ENCODE data around the gene GPR42.
"Not testable (repeated sequence)": the region's sequence is repeated elsewhere in the genome, so short reads cannot be mapped to it uniquely, and the experiment has no call there.

GPR42 gene

DNA sequence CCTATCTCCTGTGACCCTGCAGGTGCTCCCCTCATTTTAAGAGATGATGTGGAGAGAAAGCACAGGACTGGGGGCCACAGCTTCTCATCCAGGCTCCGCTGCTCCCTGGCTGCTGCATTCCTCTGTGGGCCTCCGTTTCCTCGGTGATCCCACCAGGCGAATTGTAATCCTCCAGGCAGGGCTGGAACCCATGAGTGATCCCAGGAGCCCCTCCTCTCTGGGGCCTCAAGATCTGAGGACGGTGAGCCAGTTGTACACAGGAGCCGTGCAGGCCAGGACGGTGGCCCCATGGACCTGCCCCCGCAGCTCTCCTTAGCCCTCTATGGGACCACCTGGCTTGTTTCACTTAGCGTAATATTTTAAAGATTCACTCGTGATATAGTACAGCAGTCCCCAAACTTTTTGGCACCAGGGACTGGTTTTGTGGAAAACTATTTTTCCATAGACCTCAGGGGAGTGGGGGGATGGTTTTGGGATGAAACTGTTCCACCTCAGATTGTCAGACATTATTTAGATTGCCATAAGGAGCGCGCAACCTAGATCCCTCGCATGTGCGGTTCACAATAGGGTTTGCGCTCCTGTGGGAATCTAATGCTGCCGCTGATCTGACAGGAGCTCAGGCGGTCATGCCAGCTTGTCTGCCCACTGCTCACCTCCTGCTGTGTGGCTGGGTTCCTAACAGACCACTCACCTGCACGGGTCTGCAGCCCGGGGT lies 7.0 kb upstream of the GPR42 start:
- no peak for DNase-seq

DNA sequence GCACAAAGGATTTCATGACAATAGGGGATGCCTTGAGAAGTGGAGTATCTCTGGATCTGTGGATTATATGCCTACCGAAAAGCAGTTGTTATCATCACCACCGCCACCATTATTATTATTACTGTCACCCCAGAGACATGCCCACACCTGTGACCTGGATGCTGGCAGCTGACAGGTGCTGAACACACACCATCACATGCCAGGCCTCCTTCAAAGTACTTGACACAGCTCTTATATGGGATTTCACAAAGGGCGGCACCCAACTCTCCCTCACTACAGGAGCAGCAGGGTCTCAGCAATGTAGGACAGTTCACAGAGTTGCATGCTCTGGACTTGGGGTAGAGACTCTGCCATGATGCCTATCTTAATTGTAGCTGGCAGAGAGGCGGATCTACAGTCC lies 5.6 kb upstream of the GPR42 start:
- no peak for DNase-seq

DNA sequence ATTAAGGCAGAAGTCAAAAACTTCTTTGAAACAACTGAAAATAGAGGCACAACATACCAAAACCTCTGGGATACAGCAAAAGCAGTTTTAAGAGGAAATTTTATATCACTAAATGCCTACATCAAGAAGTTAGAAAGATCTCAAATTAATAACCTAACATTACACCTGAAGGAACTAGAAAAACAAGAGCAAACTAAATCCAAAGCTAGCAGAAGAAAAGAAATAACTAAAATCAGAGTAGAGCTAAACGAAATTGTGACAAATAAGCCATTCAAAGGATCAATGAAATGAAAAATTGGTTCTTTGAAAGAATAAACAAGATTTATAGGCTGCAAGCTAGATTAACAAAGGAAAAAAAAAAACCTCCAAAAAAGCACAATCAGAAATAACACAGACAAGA lies 2.5 kb upstream of the GPR42 start:
- DNase-seq: no peak

DNA sequence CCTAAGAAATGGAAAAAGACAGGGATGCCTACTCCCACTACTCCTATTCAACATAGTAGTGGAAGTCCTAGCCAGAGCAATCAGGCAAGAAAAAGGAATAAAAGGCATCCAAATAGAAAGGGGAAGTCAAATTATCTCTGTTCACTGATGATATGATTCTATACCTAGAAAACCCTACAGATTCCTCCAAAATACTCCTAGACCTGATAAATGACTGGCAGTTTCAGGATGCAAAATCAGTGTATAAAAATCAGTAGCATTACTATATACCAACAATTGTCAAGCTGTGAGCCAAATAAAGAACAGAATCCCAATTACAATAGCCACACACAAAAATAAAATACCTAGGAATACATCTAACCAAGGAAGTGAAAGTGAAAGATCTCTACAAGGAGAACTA lies 1.3 kb upstream of the GPR42 start:
- DNase-seq: no peak

DNA sequence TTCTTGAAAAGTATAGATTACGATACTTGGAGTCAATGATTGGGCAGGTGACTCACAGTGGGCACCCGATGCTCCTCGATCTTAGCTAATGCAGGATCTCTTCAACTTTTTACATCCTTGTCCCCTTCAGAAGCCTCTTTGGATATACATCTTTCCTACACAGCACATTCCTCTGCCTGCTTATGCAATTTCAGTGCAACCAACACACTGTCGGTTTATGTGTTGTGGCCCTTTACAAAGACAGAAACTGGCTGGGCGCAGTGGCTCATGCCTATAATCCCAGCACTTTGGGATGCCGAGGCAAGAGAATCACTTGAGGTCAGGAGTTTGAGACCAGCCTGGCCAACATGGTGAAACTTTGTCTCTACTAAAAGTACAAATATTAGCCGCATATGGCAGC lies 2.6 kb downstream of the GPR42 start:
- DNase-seq: no peak

DNA sequence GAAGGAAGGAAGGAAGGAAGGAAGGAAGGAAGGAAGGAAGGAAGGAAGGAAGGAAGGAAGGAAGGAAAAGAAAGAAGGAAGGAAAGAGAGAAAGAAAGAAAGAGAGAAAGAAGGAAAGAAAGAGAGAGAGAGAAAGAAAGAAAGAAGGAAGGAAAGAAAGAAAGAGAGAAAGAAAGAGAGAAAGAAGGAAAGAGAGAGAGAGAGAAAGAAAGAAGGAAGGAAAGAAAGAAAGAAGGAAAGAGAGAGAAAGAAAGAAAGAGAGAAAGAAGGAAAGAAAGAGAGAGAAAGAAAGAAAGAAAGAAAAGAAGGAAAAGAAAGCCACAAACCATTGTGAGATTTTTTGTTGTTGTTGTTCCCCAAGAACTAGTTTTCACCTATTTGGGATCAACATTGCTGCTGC lies 3.2 kb downstream of the GPR42 start:
- DNase-seq: not testable (repeated sequence)

DNA sequence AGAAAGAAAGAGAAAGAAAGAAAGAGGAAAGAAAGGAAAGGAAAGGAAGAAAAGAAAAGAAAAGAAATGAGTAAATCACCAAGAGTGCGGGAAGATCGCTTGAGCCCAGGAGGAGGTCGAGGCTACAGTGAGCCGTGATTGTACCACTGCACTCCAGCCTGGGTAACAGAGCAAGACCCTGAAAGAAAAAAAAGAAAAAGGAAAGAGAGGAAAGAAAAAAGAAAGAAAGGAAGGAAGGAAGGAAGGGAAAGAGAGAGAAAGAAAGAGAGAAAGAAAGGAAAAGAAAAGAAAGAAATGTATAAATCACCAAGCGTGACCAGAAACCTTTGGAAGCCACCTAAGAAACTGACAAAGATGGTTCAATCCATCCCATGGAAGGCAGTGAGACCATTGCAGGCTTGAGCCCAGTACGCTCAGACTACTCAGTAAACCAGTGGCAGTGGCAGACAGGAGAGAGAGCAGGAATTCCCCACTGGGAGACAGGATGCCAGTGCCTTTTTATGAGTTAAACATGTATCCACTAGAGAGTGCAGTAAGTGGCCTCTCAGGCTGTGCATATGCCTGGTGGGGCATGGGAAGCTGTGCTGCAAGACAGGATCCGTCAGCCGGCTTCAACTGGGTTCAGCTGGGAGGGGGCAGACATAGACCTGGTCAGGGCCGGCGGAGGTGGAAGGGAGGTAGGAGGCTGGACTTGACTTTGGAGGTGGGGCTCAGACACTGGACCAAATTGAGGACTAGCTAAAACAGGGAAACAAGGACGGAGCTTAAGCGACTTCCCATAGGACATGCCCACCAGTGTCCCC lies 4.8 kb downstream of the GPR42 start:
- no peak for DNase-seq

DNA sequence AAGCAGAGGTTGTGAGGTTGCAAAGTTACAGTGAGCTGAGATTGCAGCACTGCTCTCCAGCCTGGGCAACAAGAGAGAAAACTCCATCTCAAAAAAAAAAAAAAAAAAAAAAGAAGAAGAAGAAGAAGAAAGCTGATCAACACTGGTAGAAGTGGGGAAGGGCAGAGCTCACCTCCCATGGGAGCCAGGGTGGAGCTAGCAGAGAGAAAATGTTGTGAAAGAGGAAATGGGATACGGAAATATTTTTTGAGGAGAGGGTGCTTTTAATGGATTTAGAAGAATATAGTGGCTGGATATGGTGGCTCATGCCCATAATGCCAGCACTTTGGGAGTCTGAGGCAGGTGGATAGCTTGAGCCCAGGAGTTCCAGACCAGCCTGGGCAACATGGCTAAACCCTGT lies 6.8 kb downstream of the GPR42 start:
- DNase-seq: no peak

DNA sequence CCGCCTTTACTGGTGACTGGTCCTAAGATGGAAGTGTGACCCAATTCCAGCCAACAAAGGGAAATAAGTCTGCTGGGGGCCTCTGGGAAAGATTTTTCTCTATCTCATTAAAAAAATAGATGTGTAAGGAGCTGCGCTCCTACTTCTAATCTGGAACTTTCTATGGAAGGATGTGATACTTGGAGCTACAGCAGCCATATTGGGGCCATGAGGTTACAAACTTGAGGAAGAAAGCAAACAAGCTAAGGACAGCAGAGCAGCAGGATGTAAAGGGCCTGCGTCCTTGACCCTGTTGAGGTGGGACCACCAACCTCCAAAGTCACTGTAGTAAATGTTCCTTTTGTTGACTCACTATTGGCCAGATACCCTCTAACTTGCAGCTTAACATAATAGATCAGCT lies 7.5 kb downstream of the GPR42 start:
- DNase-seq: no peak

DNA sequence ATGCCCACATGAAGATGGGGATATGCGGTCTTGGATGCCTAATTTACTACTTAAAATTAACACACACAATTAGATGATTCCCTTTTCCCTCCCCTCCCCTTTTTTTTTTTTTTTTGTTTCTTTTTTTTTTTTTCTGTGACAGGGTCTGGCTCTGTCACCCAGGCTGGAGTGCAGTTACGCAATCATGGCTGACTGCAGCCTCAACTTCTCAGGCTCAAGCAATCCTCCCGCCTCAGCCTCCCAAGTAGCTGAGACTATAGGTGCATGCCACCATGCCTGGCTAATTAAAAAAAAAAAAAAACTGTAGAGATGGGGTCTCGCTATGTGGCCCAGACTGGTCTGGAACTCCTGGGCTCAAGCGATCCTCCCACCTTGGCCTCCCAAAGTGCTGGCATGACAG lies 8.7 kb downstream of the GPR42 start:
- DNase-seq: not testable (repeated sequence)

DNA sequence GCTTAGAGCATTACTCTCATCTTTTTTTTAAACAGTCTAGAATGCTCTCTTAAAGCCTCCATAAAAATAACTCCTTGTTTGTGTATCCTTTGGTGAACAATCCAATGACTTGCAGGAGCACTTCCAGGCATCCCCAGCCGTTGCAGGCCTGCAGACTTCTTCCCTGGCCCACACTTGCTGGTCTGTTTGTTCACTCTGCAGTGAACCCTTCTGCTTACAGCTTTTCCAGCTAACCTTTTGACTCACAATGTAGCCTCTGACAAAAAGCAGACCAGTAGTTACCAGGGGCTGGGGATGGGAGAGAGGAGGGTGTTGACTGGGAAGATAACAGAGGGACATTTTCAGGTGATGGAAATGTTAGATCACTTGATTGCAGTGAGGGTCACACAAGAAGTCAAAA lies 9.1 kb downstream of the GPR42 start:
- DNase-seq: no peak

DNA sequence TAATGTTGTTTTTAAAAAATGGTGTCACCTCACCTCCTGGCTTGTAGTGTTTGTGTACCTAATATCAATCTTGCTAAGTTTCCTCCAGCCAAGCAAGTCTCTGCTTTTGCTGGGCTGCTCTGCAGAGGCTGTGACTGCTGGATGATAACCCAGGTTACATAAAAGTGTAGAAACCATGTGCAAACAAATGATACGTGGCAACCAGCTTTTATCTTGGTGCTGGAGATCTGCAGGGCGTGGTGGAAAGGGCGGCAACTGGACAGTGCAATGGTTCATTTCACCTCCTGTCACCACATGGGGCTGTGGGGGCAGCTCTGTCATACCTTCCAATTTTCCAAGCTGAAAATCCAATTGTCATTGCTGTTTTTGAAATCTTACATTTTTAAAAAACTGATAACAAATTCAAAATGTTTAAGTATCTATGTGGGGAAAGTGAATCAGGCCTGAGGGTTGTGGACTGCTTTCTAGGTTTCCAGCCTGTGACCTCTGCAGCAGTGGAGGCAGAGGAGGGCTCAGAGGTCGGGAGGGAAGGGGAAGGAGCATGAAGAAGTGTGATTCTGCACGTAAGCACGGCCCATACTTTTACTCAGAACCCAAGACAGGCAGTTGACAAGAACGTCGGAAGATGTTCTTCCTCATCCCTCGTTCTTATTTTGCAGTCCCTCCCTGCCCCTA lies 9.7 kb downstream of the GPR42 start:
- no peak for DNase-seq

DNA sequence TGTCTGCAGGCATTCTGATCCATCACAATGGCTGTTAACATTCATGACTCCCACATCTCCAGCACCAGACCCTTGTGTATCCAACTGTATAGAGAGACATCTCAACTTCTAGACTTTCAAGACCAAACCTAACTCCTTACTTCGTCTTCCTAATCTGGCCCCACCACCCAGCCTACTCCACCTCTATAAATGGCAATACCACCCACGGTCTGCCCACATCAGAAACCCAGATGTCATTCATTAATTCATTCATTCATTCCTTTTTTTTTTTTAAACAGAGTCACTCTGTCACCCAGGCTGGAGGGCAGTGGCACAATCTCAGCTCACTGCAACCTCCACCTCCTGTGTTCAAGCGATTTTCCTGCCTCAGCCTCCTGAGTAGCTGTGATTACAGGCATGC lies 10.4 kb downstream of the GPR42 start:
- DNase-seq: no peak

DNA sequence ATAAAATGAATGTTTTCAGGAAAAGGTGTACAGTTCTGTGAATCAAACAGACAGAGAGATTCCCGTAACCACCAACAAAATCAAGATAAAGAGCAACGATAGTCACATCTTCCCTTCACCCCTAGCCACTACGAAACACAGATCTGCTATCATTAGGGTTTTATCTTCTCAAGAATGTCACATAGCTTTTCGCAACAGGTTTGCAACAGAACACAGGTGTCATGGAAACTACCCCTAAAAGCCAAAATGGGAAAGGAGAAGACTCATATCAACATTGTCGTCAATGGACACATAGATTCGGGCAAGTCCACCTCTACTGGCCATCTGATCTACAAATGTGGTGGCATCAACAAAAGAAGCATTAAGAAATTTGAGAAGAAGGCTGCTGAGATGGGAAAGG lies 11.1 kb downstream of the GPR42 start:
- no peak for DNase-seq

DNA sequence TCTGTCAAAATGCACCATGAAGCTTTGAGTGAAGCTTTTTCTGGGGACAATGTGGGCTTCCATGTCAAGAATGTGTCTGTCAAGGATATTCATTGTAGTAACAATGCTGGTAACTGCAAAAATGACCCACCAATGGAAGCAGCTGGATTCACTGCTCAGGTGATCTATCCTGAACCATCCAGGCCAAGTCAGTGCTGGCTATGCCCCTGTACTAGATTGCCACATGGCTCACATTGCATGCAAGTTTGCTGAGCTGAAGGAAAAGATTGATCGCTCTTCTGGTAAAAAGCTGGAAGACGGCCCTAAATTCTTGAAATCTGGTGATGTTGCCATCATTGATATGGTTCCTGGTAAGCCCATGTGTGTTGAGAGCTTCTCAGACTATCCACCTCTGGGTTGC lies 12.7 kb downstream of the GPR42 start:
- no peak for DNase-seq

DNA sequence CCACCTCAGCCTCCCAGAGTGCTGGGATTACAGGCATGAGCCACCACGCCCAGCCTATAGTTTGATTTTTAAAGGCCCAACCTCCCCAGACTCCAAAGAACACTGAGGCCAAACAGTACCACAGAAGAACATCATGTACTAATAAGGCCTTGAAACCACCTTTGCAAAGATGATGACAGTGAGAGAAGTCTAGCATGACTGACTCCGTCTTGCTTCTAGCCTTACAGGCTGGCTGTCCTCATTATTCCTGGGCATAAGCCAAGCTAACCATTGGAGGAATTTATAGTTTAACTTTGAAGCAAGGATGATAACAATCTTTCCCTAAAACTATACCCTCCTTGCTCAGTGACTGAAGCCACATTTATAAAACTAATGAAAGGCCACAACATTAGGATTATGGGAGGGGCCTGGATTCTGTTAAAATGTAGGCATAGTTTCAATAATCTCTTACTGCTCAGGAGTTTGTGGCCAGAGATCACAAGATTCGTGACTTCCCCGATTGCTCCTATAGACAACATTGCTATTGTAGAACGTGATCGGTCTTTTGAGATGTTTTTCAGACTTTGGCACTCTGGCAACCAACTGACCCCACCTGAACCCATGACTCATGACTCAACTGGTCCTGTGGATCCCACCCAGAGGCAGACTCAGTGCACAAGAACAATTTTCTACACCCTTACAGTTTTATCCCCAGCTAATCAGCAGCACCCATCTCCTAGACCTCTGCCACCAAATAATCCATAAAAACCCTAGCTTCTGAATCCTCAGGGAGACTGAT lies 17.6 kb downstream of the GPR42 start:
- DNase-seq: no peak

DNA sequence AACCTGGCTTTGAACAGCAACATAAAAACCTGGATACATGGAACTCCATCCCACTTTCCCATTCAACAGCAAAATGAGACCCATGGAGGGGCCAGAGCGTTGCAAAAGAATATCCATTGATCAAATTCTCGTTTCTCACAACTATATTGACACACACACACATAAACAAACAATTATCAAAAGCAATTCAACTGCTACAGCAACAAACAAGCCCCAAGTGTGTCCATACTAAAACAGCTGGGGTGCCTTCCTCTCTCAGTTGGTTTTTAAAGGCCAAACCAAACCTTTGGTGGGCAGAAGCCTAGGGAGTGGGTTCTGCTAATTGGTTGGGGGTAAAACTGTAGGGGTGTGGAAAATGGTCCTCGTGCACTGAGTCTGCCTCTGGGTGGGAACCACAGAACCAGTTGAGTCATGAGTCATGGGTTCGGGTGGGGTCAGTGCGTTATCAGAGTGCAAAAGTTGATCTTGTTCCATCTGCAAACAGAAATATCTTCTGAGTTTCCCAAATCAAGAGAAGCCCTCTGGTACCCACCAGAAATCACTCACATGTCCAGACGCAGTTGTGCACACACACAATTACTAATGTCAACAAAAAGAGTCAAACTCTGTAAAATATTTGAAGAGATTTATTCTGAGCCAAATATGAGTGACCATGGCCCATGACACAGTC lies 18.5 kb downstream of the GPR42 start:
- DNase-seq: no peak

DNA sequence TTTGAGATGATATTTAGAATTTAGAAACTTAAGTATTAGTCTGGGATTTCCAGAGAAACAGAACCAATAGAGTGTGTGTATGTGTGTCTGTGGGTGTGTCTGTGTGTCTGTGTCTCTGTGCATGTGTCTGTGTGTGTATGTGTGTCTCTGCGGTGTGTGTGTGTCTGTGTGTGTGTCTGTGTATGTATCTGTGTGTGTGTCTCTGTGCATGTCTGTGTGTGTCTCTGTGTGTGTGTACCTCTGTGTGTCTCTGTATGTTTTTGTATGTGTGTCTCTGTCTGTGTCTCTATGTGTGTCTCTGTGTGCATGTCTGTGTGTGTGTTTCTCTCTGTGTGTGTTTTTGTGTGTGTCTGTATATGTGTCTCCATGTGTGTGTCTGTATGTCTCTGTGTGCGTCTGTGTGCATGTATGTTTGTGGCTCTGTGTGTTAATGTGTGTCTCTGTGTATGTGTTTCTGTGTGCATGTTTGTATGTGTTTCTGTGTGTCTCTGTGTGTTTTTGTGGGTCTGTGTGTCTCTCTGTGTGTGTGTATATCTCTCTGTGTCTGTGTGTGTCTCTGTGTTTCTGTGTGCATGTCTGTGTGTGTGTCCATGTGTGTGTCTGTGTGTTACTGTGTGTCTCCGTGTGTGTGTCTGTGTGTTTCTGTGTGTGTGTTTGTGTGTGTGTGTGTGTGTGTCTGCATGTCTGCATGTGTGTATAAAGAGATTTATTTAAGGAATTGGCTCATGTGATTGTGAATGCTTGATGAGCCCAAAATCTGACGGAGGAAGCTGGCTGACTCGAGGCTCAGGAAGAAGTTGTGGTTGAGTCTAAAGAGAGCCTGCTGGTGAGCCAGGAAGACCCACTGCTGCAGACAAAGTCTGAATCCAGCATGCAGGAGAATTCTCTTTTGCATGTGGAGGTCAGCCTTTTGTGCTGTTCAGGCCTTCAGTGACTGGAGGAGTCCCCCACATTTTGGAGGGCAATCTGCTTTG lies 22.2 kb downstream of the GPR42 start:
- DNase-seq: no peak

DNA sequence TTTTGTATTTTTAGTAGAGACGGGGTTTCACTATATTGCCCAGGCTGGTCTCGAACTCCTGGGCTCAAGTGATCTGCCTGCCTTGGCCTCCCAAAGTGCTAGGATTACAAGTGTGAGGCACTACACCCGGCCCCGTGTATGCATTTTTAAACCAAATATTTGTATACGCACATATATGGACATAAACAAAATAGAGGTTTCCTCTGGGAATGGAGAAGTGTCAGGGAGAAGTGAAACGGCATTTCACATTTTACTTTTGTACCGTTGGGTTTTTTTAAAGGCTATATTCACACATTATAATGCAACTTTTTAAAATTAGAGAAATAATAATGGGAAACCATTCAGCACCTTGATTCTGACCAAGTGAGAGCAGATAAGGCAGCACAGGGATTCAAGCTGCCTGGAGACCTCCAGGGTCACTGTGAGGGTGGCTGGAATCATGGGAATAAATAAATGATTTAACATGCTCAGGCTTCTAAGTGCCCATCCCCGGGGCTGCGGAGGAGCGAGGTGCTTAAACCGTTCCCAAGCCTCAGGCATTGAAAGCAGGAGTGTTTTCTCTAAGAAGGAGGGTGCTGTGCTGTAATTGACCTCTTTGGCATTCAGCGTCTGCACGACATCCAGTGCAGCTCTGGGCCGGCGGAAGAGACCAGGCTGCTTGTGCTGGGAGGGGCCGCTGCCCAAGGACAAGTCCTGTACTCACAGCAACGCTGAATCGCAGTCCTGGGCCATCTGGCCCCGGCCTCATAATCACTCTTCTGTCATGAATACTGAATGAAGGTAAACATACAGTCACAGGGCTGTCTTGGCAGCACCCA lies 24.7 kb downstream of the GPR42 start:
- no peak for DNase-seq

DNA sequence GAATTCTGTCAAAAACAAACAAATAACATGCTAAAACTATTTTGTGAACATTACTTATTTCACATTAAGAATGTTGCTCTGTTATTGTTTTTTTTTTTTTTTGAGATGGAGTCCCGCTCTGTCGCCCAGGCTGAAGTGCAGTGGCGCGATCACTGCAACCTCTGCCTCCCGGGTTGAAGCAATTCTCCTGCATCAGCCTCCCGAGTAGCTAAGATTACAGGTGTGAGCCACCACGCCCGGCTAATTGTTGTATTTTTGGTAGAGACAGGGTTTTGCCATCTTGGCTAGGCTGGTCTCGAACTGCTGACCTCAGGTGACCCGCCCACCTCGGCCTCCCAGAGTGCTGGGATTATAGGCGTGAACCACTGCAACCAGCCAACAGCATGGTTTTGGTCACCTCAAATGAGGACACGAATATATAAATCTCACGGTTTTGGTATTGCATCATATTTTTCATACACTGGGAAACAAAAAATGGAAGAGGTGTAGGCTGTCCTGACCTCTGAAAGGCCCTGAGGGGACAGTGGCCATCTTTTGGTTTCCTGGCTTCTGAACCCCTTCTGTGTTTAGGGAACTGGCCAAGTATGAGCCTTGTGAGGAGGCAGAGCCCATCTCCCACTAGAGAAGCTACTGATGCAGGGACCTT lies 25.5 kb downstream of the GPR42 start:
- no peak for DNase-seq

Data from activated naive CD4-positive, alpha-beta T cell treated with Interleukin-2 at 50 U/mL for 16 hours (primary cell).